DMS 273 (cell line): ENCODE results near the gene ZNF578.
"Not testable (repeated sequence)": the region's sequence is repeated elsewhere in the genome, so short reads cannot be mapped to it uniquely, and the experiment has no call there.

ENCODE experiments used
- DNase-seq: peaks from one replicate; lab custom pipeline; 2025; ENCODE audit not compliant: unreplicated experiment; lab: John Stamatoyannopoulos, UW

Gene ZNF578

DNA sequence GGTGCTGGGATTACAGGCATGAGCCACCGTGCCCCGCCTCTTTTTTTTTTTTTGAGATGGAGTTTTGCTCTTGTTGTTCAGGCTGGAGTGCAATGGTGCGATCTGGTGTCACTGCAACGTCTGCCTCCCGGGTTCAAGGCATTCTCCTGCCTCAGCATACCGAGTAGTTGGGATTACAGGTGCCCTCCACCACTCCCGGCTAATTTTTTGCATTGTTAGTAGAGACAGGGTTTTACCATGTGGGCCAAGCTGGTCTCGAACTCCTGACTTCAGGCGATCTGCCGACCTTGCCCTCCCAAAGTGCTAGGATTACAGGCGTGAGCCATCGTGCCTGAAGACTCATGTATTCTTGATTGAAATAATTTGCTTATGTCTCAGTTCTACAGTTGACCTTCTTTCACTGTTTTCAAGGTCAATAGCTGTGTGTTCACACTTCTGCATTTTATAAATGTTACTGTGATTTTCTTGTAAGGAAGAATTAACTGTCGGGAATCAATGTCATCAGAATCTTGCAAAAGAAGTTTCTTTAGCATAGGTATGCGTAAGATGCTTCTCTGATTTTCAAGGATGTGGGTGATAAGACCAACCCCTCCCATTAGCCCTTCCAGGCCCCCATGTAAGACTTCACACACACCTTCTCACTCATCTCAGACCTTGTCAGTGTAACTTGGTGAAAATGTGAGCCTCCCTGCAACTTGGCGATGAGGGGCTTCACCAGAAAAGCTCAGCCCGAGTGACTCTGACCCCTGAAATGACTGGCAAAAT, 104.1 kb downstream of the ZNF578 start:
- no peak for DNase-seq

DNA sequence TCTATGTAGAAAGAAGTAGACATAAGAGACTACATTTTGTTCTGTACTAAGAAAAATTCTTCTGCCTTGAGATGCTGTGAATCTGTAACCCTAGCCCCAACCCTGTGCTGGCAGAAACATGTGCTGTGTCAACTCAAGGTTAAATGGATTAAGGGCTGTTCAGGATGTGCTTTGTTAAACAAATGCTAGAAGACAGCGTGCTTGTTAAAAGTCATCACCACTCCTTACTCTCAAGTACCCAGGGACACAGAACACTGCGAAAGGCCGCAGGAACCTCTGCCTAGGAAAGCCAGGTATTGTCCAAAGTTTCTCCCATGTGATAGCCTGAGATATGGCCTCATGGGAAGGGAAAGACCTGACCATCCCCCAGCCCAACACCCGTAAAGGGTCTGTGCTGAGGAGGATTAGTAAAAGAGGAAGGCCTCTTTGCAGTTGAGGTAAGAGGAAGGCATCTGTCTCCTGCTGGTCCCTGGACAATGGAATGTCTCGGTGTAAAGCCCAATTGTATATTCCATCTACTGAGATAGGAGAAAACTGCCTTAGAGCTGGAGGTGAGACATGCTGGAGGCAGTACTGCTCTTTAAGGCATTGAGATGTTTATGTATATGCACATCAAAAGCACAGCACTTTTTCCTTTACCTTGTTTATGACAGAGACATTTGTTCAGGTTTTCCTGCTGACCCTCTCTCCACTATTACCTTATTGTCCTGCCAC, 105.5 kb downstream of the ZNF578 start:
- not testable (repeated sequence) for DNase-seq

DNA sequence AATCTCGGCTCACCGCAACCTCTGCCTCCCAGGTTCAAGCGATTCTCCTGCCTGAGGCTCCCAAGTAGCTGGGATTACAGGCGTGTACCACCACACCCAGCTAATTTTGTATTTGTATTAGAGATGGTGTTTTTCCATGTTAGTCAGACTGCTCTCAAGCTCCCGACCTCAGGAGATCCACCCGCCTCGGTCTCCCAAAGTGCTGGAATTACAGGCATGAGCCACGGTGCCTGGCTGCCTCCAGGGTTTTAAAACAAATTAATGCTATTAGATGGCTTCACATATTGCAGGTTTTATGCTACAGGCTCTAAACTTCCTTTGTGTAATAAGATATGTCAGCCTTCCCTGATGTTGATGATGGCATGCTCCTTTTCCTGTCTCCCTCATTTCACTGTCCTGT, 108.3 kb downstream of the ZNF578 start:
- not testable (repeated sequence) for DNase-seq
